Middle frontal gyrus (tissue), 1 donor: ENCODE results near the gene TRDN.

Experiments used
- DNase-seq: peaks from one replicate; pipeline ENCODE4 v3.0.0-alpha.2; 2015; ENCODE audit warnings: low spot score; ENCODE audit errors: extremely low spot score

The TRDN gene

DNA sequence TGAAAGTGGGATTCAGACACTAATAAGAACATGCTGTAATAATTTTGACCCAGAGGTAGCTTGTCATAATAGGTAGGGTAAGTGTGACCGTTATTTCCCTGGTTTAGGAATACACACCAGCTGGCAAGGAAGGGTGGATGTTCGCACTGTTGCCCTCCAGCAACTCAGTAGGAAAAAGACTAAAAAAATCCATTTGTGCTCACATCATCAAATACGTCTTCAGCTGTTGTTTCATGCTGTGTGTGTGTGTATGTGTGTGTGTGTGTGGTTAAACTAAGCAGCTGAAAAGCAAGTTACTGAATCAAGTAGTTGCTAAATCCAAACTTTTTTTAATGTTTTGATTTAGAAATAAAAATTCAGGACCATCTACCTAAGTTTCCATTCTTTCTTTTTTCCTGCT lies 218.7 kb downstream of the TRDN start:
- DNase-seq: no peak

DNA sequence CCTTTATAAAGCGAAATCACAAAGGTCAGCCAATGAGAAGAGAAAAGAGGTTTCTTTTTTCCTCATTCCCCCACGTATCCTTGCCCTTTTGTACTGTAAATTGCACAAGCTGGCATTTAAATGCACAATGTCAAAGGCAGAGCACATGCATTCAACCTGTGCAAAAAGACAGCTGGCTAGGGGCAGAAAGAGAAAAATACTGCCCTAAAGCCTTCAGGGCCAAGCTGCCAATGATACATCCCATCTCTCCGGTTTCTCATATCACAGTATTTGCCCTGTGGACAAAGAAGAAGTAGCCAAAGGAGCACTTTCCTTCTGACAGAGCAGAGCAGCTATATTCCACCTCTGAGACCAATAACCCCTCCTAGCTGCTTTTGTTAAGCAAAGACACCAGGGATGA lies 219.2 kb downstream of the TRDN start:
- DNase-seq: no peak

DNA sequence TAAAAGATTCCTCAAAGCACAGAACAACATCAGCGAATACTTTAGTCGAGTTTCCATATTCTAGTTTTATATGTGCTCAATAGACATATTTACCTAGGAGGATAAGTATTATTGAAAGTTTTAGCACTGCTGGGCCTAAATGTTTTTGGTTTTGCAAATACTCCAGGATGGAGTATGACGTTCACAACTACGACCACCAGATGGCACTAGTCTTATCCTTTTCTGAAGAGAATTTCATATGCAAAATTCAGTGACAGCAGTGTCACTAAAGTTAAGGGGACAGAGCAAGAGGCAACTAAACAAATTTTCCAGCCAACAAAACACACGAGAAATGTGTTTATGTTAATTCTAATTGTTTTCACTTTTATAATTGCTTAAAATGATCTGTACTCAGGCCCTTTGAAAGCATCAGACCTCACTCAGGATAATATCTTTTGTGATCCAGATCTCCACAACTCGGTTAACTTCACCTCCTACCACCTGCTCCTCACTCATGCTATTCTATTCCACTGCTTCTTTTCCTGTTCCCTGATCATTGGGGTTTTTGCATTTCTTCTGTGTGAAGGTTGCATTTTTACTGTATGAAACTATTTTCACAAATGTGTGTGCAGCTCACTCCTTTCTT lies 220.8 kb downstream of the TRDN start:
- DNase-seq: peak; percentile 65

DNA sequence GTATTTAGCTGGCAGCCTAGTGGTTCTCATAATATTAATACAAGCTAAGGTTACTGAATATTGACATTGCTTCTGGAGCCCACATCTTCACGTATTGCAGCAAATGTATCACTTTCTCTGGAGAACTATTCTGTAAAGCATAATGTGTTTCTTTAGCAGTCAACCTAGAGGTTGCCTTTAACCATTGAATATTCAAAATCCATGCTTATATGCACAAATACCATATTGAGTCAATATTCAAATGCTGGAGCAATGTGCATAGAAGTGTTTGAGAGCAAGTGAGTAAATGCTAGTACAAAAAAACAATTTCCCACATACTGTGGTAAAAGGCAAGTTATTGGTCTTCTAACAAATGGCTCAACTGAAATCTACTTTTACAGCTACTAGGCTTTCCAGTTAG lies 231.8 kb downstream of the TRDN start:
- no peak for DNase-seq

DNA sequence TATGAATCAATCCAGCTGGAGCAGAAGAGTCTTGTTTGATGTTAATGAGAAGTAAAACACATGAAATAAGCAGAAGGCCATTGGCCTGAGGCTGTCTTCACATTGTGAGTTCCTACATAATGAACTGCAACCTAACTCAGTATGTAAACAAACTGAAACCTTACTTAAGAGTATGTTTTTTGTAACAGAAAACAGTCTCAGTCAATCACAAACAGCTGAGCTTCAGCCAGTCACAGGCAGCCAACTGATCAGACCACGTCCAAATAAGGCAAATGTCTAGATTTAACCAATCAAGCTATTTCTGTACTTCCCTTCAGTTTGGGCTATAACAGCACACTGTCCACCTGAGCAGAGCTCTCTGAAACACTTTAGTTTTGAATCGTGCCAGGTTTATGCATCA lies 234.7 kb downstream of the TRDN start:
- no peak for DNase-seq

DNA sequence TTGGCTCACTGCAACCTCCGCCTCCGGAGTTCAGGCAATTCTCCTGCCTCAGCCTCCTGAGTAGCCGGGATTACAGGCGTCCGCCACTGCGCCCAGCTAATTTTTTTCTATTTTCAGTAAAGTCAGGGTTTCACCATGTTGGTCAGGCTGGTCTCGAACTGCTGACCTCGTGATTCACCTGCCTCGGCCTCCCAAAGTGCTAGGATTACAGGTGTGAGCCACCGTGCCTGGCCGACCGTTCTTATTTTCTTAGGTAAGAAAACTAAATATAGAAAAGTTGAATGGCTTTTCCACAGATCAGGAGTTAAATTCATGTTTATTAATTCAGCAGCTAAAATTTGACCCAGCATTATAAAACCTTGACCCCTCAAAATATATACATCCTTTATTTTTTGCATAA lies 238.7 kb downstream of the TRDN start:
- DNase-seq: no peak

DNA sequence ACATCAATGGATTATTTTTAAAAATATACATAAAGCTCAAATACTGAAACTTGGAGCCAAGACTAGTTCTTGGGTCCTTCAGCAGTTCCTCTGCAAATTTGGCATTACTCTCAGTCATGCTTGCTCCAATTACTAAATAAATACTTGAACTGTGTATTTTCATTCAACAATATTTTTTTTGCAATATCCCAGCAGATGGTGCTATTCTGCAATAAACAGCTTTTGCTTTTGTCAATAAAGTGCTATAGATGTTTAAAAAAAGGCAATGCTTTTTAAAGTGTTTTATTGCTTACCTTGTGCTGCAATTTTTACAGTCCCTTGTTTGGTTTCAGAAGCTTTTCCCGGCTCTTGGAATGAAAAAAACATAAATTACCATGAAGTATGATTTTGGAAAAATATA lies 243.4 kb downstream of the TRDN start:
- DNase-seq: no peak

DNA sequence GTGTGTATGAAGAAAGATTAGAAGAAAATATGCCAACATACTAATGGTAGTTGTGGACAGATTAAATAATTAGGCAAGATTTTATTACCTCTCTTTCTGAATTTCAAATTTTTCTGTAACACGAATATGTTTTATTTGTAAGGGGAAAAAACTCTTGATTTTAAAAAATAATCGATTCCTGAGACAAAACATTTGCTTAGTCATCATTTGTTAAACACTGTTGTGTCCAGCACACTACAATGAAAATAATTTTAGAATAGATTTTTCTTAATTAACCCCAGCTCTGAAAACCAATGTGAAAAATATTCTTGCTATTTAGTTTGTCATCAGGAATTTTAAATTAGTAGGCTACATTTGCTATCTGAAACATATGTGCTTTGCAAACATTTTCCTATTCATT lies 253.0 kb downstream of the TRDN start:
- no peak for DNase-seq

DNA sequence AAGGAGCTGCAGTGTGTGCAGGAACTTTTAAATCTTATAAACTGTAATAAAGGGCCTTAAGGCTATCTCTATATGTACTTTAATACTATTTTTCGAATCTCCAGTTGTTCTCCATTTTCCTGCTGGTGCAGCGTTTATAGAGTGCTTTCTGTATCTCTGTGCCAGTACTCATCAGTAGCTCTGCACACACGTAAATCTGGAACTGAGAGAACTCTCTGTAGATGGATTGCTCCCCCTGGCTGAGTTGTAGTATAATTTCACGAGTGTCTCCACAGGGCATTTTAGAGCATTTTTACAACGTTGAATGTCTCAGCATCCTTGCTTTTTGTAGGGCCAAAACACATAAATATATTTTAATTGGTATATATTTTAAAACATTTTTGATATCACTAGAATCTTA lies 256.5 kb downstream of the TRDN start:
- peak; percentile 39 for DNase-seq

DNA sequence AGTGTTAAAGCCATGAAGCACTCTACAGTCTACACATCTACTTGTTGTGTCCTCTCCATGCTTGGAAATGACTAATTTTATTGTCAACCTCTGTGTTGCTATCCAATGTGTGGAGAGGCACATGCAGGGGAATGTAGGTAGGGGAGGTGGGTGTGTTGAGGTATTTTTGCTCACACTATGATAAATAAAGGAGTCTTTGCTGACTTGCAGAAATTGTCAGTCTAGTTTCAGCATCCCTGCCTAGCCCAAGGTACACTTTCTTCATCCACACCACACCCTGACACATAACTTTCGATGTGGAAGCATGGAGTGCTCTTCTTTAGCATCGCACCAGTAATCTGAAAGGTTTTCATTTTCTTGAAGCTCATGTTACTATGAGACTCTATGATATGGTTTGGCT lies 264.0 kb downstream of the TRDN start:
- DNase-seq: no peak

DNA sequence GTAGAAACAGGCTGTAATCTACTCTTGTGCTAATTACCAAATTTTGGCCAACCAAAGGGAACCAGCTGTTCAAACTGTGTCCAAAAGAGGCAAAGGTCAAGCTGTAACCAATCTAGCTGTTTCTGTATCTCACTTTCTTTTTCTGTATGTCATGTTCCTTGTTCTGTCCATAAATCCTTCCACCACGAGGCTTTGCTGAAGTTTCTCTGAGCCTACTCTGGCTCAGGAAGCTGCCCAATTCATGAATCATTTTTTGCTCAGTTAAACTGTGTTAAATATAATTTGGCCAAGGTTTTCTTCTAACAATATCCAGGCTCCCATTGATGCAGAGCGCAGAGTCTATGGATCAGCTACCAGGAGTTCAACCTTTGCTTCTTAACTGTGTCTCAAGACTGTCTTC lies 272.8 kb downstream of the TRDN start:
- DNase-seq: no peak

DNA sequence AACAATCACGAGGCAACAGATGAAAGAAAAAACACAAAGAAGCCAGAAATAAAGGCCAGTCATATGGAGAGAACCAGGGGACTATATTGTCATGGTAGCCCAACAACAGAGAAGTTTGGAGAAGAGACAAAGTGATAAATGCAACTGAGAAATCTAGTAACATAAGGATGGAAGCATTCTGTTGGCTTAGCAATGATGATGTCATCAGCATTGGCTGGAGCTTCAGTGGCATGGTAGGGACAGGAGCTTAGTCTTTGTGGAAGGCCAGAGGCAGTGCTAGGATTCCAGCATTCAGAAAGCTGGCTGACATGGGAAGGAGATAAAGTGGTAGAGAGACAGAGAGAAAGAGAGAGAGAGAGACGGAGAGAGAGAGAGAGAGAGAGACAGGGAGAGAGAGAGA lies 276.4 kb downstream of the TRDN start:
- no peak for DNase-seq

DNA sequence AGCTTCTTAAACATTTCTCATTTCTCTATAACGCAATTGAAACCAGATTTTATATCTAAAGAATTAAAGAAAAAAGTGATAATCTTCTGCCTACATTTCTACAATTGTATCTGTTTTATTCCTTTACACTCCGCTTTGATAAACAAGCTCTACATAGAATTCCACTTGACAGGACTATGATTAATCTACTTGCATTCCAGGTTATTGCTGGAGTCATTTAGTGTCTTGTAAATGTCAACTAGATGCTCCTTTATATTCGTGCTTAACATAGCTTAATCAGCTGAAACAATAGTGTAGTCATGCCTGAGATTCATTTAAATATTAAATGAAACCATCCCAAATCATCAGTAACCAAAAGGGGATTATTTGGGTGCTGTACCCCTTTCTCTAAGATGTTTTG lies 284.0 kb downstream of the TRDN start:
- DNase-seq: no peak

DNA sequence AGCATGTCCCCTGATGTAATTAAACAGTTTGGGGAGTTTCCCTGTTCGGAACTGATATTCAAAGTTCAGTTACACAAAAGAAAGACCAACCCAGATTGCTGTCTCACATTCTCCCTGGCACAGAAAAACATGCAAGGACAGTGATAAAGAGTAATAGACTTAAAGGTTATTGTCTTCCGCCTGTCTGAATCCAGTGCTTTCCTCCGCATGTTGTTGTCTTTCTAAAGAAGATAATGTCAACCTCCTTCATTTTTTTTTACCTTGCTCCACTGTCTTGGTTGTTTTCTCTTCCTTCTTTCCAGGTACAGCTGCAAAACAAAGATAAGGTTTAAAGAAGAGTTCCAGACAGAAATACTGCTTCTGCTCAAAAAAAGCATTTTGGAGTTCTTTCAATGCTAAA lies 284.5 kb downstream of the TRDN start:
- no peak for DNase-seq

DNA sequence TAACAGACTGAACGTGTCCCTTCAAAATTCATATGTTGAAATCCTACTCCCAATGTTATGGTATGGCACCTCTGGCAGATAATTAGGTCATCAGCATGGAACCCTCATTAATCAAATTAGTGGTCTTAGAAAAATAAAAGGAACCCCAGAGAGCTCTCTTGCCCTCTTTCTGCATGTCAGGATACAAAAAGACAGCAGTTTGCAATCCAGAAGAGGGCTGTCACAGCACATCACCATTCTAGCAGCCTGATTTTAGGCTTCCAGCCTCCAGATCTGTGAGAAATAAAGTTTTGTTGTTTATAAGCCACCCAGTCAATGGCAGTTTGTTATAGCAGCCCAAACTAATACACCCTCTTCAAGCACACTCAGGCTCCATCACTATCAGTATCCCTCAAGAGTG lies 292.9 kb downstream of the TRDN start:
- no peak for DNase-seq

DNA sequence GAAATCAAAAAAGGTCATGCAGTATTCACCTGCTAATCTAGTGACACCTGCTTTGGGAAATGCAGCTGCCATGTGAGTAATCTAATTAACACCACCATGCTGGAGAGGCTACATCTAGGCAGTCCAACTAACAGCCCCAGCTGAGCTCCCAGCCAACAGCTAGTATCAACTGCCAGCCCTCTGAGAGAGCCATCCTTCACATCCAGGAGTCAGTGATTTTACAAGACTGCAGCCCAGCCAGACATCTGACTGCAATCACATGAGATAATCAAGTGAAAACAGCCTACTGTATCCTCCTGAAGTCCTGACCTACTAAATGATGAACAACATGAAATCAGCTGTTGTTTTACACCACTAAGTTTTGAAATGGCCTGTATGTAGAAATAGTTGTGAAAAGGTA lies 298.4 kb downstream of the TRDN start:
- no peak for DNase-seq

DNA sequence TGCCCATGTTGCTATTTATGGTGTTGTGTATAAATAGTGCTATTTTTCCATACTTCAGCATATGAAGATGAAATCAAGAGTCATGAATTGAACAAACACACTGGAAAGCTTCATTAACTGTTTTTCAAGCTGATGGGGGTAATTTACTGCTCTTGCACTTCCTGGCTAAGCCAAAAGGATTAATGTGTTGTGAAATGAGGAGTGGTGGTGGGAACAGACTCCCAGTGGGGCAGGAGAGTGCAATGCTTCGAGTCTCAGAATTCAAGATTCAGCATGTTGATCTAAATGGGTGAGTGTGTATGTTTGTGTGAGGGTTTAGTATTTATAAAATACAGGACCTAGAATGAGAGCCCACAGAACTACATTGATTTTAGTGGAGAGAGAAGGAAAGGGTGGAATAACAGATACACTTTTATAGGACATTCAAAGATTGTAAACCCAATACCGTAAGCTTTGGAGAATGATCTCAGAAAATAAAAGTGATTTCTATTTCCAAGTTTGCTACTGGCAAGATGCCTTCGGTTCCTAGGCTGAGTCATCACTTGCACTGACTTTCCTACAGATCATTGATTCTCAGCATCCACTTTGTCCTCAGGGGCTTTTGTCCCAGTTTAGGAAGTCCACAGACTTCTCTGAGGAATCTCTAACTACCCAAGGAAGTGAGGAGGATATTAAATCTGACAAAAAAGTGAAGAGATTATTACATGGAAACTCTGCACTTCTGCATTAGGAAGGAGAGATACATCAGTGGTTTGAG lies 303.6 kb downstream of the TRDN start:
- DNase-seq: no peak

DNA sequence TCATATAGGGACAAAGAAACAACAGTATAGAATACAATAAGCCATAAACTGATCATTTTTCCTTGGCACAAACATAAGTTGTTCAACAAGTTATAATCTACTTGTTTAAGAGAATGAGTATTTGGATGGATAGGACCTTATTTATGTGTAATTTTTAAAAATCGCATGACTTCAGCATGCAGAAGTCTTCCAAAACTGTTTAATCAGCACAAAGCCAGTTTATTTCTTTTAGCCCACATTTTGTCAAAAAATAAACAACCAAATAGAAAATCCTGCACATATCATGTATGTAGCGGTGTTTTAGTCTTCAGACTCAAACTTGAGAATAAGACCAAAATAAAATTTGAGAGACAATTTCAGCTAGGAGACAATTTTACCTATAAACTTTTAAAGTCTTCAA lies 304.7 kb downstream of the TRDN start:
- no peak for DNase-seq

DNA sequence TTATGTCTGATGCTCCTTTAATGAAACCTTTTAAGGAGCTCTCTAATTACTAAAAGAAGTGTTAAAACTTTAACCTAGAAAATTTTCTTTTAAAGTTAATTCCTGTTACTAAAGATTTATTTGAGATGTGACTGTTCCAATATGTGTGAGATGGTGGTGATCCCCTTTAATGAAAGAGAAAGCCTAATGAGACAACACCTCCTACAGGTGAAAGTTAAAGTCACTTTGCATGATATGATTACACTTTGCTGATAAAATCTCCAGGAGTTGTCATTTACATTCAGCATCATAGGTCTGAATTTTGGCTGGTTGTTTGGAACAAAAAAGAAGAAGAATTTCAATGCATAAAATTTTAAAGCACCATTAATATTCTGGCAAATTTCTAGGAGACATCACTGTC lies 307.4 kb downstream of the TRDN start:
- no peak for DNase-seq

DNA sequence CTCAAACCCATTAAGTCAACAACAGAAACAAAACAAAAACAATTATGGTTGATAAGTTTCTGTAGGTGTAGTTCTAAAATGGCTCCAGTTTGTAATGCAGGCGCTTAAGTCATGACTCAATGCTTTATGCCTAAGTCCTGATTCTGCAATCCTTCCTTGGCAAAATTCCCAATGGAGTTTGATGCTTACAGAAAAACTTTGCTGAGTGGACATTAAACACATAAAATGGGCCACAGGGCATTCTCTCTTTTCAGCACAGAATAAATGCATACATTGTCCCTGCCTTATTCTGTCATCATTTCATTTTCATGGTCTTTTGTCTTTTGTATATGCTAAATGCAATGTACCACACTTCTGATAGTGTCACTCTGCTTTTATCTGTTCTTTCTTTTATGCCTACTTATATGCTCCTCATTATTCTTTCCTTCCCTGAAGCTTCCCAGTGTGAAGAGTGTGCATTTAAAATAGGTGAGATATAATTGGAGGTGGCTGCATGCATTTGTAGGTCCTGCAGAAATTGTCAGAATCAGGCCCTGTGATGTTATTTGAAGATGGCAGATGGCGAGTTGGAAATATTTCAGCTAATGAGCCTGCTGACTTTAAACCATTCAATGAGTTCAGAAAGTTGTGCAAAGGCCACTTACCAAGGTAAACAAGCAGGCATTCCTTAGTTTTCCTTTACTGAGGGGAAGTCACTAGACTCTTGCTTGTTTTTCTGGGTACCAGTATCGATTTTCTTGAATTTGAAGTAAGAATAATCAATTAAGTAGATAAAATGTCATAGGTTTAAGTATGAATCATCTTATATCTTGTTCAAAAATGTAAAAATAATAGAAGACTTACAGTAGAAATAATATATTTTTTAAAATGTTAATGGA lies 313.1 kb downstream of the TRDN start:
- no peak for DNase-seq

DNA sequence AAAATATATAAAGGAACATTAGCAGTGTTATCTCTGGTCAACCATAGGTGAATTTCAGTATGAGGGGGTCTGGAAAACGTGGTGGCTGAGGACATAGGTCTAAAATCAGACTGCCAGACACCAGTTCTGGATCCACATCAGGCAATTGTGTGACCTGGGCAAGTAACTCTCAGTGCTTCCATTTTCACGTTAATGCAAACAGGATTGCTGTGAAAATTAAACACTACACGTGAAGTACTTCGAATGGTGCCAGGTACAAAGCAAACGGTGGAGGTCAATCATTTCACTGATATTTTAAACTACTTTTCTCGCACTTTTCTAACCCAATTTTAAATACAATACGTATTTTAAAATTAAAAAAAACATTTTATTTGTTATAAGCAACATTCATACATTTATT lies 315.7 kb downstream of the TRDN start:
- DNase-seq: no peak

DNA sequence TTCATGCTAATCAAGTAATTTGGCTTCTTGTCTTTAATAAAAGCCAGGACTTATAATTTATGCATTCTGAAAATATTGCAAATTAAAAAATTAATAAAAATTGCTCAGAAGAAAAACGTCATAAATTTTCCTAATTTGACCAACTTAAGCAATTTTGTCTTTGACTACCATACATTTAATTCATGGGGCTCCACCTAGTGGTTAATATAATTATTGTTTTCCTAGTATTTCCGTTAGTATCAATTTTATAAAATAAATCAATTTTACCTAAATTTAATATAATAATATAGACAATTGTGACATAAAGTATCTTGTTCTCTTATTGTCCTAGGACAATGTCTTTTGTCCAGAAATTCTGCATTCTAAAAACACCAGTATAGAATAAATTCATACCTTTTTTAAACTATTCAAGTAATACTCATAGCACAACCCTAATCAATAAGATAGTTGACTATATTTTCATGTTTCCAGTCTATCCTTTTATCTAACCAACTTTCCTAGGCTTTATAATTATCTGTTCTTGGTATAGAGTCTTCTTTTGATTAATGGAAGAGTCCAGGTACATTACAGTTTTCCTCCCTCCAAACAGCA lies 319.9 kb downstream of the TRDN start:
- DNase-seq: peak; percentile 42
